Cardiac fibroblast (primary cell): ENCODE measurements around the gene ATF6.
A peak's percentile ranks its signal among the peaks of the same experiment; 100 is the strongest.

Experiments used
- DNase-seq, 2 donors: peaks; one replicate each; pipeline versions ENCODE4 v3.0.0 to v3.0.0-alpha.2; 2010; ENCODE audit warnings: low read depth in 2 of 2
- H3K4me3 ChIP-seq, 2 donors: replicated peaks in 1 of 2; 1 replicate in 1 of 2; 2 replicates in 1 of 2; pipeline ENCODE4 v1.5.1; 2011; ENCODE audit warnings: low read depth in 2 of 2, low read length in 2 of 2, mild to moderate bottlenecking in 2 of 2, moderate library complexity in 1 of 2
- TF ChIP-seq, protein P1 (sequence below): IDR thresholded peaks from one replicate; pipeline ENCODE4 v1.5.1; 2011; ENCODE audit warnings: low read depth, mild to moderate bottlenecking, low read length, inconsistent platforms

The ATF6 gene

DNA sequence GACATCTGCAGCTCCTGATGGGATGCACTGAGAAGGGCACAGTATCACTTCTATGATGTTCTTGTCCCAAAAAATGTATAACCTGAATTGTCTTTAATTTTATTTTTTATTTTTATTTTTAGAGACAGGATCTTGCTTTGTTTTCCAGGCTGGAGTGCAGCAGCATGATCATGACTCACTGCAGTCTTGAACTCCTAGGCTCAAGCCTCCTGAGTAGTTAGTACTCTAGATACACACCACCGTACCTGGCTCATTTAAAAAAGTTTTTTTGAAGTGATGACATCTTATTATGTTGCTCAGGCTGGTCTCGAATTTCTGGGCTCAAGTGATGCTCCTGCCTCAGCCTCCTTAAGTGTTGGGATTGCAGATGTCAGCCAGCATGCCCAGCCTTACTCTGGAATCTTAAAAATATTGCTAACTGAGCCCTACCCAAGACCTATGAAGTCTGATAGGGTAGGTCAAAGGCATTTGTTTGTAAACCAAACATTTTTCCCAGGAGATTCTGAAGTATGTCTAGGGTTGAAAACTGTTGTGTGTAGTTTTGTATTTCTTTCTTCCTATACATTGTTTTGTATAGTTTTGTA is 68.9 kb downstream of the ATF6 start:
- peak in 1 of 2 donors; percentile 15 for DNase-seq
- H3K4me3 ChIP-seq, result no peak overlapping the region
- TF ChIP-seq, protein P1, sequence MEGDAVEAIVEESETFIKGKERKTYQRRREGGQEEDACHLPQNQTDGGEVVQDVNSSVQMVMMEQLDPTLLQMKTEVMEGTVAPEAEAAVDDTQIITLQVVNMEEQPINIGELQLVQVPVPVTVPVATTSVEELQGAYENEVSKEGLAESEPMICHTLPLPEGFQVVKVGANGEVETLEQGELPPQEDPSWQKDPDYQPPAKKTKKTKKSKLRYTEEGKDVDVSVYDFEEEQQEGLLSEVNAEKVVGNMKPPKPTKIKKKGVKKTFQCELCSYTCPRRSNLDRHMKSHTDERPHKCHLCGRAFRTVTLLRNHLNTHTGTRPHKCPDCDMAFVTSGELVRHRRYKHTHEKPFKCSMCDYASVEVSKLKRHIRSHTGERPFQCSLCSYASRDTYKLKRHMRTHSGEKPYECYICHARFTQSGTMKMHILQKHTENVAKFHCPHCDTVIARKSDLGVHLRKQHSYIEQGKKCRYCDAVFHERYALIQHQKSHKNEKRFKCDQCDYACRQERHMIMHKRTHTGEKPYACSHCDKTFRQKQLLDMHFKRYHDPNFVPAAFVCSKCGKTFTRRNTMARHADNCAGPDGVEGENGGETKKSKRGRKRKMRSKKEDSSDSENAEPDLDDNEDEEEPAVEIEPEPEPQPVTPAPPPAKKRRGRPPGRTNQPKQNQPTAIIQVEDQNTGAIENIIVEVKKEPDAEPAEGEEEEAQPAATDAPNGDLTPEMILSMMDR, result no peak

DNA sequence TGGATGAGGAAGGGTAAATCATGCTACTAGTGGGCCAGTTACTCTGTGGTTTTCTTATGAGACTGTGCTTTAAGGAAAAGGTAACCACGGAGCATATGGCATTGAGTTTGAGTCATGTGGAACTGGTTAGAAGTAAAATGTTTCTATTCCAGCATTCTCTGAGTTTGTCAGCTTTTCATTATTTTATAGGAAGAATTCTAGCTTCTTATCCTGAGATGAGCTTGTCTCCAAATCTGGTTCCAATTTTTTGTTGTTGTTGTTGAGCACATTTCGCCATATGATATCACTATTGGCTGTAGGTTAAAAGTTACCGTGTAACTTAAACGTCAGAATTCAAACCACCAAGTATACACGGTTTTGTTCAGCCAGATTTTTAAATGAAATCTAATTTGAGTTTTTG is 69.9 kb downstream of the ATF6 start:
- DNase-seq, result no peak
- TF ChIP-seq, protein P1, result no peak
- no peak overlapping the region for H3K4me3 ChIP-seq

DNA sequence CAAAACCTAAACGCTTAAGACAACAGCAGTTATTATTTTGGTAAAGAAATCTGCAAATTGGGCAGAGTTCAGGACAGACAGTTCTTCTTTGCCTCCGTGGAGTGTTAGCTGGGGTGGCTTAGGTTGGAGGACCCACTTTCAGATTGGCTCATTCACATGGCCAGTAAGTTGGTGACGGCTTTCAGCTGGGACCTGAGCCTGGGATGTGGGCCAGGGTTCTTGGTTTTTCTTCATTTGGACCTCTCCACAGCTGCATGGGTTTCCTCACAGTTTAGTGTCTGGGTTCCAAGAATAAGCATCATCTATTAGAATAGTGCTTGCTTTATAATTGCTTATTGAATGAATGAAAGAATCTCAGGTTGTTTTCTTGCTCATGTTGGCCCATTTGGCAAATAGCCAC is 72.2 kb downstream of the ATF6 start:
- no peak for DNase-seq
- TF ChIP-seq, protein P1, result no peak
- no peak overlapping the region for H3K4me3 ChIP-seq

DNA sequence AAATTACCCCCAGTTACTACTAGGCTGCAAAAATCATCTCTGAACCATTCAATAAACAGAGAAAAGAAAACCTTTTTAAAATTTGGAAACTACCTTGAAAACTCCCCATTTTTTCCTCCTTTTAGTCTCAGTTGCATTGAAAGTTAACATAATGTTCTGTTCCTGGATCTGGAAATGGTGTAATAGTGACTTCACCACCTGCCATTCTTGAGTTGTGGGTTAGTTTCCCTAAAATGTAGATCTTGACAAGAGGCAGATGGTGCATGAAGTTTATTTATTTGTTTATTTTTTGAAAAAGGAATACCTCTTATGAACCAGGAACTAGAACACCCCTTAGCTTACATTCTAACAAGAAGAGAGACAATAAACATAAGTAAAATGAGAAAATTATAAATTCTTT is 72.8 kb downstream of the ATF6 start:
- DNase-seq, result no peak
- H3K4me3 ChIP-seq, result no peak overlapping the region
- TF ChIP-seq, protein P1, result no peak

DNA sequence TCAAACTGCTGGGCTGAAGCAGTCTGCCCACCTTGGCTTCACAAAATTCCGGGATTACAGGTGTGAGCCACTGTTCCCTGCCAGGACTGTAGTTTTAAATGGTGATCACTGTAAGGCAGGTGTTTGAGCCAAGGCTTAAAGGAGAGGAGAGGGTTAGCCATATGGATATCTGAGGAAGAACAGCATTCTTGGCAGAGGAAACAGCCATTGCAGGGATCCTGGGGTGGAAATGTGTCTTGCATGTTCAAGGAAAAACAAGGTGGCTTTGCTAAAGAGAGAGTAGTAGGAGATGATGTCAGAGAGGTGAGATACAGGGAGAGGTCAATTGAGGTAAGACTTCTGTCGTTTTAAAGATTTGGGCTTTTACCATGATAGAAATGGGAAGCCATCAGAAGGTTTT is 73.5 kb downstream of the ATF6 start:
- no peak overlapping the region for H3K4me3 ChIP-seq
- TF ChIP-seq, protein P1, result no peak
- no peak for DNase-seq

DNA sequence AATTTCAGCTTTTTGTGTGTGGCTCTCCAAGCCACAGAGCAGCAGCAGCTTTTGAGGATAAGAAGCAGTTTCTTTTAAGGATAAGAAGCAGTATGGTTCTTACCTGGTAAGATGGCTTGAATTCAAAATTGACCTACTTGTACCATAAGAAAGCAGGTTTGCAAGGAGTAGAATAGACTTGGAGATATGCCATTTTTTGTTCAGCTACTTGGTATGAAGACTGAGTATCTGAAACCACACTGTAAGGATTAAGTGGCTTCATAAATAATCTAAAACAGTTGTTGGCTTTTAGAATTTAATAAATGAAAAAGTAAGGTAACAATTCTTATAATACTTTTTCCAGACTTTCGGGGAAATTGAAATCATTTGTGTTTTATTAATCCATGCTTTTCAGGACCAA is 74.2 kb downstream of the ATF6 start:
- H3K4me3 ChIP-seq, result no peak overlapping the region
- no peak for DNase-seq
- TF ChIP-seq, protein P1, result no peak

DNA sequence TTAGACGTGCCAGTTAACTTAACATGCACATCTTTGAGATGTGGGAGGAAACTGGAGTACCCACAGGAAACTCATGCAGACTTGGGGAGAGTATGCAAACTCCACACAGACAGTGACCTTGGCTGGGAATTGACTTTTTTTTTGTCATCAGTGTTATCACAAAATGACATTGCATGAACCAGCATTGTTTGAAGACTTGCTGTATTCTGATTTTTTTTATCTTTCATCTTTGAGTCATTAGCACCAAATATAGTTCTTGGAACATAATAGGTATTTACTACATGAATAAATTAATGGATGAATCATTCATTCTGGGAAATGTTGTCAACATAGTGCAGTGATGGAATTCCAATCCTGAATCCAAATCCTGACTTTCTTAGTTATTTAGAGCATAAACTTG is 77.0 kb downstream of the ATF6 start:
- TF ChIP-seq, protein P1, result no peak
- no peak overlapping the region for H3K4me3 ChIP-seq
- peak in 1 of 2 donors; percentile 50 for DNase-seq
